ENCODE results near the gene SAMD11. TPM values are rescaled to one million over a fixed set of nuclear protein-coding genes. Genes with fewer than 3 reads are reported as not detected.

The SAMD11 gene
- total RNA-seq, 1 donor from 2014 or later = 33.9 TPM

DNA sequence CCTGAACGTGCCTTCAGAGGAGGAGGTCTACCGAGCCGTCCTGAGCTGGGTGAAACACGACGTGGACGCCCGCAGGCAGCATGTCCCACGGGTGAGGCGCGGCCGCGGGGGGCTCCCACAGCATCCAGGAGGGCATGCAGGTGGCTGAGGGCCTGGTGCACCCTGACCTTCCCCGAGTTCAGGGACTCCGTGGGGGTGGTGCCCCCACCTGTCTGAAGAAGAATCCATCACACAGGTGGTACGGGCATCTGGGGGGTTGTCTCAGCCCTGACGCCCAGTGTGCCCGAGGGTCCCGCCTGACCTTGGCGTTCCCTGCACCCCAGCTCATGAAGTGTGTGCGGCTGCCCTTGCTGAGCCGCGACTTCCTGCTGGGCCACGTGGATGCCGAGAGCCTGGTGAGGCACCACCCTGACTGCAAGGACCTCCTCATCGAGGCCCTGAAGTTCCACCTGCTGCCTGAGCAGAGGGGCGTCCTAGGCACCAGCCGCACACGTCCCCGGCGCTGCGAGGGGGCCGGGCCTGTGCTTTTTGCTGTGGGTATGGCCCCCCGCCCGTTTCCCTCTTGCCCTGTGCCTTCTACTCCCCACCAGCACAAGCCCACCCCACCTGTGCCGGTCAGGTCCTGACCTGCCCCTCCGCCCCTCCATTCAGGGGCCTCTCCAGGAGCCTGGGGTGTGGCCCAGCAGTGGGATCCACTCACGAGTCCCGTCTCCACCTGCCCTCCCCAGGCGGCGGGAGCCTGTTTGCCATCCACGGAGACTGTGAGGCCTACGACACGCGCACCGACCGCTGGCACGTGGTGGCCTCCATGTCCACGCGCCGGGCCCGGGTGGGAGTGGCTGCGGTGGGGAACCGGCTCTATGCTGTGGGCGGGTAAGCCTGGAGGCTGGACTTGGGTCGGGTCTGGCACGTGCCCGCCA is 38.9 kb downstream of the SAMD11 start:
- peaks cover 45% of the 10 kb centered on the region for H3K4me1 ChIP-seq
- TF ChIP-seq POLR2A (IDR thresholded peaks at IDR 0.05) = no peak
- no peak for TF ChIP-seq POLR2AphosphoS5 (IDR thresholded peaks at IDR 0.05; ENCODE audit: insufficient read depth in 1 of 2, low read depth in 1 of 2)
- TF ChIP-seq, protein P1, sequence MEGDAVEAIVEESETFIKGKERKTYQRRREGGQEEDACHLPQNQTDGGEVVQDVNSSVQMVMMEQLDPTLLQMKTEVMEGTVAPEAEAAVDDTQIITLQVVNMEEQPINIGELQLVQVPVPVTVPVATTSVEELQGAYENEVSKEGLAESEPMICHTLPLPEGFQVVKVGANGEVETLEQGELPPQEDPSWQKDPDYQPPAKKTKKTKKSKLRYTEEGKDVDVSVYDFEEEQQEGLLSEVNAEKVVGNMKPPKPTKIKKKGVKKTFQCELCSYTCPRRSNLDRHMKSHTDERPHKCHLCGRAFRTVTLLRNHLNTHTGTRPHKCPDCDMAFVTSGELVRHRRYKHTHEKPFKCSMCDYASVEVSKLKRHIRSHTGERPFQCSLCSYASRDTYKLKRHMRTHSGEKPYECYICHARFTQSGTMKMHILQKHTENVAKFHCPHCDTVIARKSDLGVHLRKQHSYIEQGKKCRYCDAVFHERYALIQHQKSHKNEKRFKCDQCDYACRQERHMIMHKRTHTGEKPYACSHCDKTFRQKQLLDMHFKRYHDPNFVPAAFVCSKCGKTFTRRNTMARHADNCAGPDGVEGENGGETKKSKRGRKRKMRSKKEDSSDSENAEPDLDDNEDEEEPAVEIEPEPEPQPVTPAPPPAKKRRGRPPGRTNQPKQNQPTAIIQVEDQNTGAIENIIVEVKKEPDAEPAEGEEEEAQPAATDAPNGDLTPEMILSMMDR (IDR thresholded peaks at IDR 0.05) = no peak
- no peak overlapping the region for H3K4me3 ChIP-seq
- no peak overlapping the region for H3K27ac ChIP-seq
- intact Hi-C loops (cut with DNase I) = loop anchor here (5.0 kb wide), 1 partner anchor 55 kb away; no protein-coding TSS in a partner anchor
- DNase-seq (ENCODE audit: extremely low spot score in 2 of 2) = no peak
- H3K9me3 ChIP-seq = no peaks in the 10 kb centered on the region
- peaks cover 0 to 5% of the 10 kb centered on the region in 2 donors for H3K36me3 ChIP-seq
- no peaks in the 10 kb centered on the region for H3K27me3 ChIP-seq

DNA sequence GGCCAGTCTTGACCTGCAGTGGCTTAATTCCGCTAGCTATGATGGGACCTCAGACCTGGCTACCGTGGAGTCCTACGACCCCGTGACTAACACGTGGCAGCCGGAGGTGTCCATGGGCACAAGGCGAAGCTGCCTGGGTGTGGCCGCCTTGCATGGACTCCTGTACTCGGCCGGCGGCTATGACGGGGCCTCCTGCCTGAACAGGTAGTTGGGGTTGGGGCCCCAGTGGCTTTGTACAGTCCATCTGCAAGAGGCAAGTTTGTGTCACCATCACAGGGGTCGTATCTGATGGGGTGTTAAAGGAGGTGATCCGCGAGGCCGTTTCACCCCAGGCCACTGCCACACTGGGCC is 39.6 kb downstream of the SAMD11 start:
- H3K4me3 ChIP-seq = no peak overlapping the region
- H3K27ac ChIP-seq = no peak overlapping the region
- H3K27me3 ChIP-seq = no peaks in the 10 kb centered on the region
- intact Hi-C loops (cut with DNase I) = loop anchor here (5.0 kb wide), 1 partner anchor 56 kb away; no protein-coding TSS in a partner anchor
- no peaks in the 10 kb centered on the region for H3K9me3 ChIP-seq
- H3K36me3 ChIP-seq = peaks cover 0 to 5% of the 10 kb centered on the region in 2 donors
- TF ChIP-seq POLR2A (IDR thresholded peaks at IDR 0.05) (no peak), POLR2AphosphoS5 (IDR thresholded peaks at IDR 0.05; ENCODE audit: insufficient read depth in 1 of 2, low read depth in 1 of 2) (no peak)
- TF ChIP-seq, protein P1 (IDR thresholded peaks at IDR 0.05) = no peak
- DNase-seq (ENCODE audit: extremely low spot score in 2 of 2) = no peak
- peaks cover 43% of the 10 kb centered on the region for H3K4me1 ChIP-seq

DNA sequence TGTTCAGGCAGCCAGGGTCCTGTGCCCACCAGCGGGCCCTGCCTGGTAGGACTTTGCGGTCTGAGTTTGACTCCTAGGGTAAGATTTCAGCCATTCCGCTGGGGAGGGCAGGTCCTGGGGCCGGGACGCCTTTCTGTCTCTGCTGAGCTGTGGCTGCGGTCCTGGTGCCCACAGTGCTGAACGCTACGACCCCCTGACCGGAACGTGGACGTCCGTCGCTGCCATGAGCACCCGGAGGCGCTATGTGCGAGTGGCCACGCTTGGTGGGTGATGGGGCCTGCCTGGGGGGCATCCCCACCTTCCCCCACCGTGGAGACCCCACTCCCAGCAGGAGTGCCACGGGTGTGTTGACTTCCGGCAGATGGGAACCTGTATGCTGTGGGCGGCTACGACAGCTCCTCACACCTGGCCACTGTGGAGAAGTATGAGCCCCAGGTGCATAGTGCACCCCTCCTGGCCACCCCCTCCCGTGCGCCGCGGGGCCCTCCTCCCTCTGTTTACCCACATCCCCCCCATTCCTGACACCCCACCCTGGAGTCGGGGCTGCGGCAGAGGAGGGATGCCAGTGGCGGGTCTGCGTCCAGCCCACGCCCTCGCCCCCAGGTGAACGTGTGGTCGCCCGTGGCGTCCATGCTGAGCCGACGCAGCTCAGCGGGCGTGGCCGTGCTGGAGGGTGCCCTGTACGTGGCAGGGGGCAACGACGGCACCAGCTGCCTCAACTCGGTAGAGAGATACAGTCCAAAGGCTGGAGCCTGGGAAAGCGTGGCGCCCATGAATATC is 40.2 kb downstream of the SAMD11 start:
- Histone ChIP-seq H3K9me3 (no peaks in the 10 kb centered on the region), H3K4me1 (peaks cover 38% of the 10 kb centered on the region), H3K4me3 (no peak overlapping the region), H3K36me3 (peaks cover 0 to 5% of the 10 kb centered on the region in 2 donors), H3K27ac (no peak overlapping the region), H3K27me3 (no peaks in the 10 kb centered on the region)
- intact Hi-C loops (cut with DNase I) = loop anchor here (5.0 kb wide), 1 partner anchor 57 kb away; no protein-coding TSS in a partner anchor
- no peak for DNase-seq (ENCODE audit: extremely low spot score in 2 of 2)
- TF ChIP-seq, protein P1 (IDR thresholded peaks at IDR 0.05) = no peak
- no peak for TF ChIP-seq POLR2AphosphoS5 (IDR thresholded peaks at IDR 0.05; ENCODE audit: insufficient read depth in 1 of 2, low read depth in 1 of 2)
- TF ChIP-seq POLR2A (IDR thresholded peaks at IDR 0.05) = no peak

DNA sequence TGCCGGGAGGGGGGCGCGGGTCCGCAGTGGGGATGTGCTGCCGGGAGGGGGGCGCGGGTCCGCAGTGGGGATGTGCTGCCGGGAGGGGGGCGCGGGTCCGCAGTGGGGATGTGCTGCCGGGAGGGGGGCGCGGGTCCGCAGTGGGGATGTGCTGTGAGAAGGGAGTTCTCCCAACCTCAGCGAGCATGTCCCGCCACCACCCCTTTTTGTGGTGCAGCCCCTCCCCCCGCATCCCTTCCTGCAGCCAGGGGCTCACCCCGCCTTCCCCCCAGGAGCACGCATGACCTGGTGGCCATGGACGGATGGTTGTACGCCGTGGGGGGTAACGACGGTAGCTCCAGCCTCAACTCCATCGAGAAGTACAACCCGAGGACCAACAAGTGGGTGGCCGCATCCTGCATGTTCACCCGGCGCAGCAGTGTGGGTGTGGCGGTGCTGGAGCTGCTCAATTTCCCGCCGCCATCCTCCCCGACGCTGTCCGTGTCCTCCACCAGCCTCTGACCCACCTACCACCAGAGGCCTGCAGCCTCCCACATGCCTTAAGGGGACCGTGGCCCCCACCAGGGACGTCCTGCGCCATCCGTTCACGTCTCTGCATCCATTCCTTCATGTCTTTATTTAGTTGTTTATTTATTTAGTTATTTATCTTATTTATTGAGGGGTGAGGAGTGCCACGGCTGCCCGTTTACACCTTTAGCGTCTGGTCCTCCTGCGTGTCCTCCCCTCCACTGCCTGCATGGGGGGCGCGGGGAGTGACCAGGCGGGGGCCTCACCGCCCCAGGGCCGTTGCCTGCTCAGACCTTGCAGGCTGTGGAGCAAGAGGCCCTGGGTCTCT is 41.2 kb downstream of the SAMD11 start:
- H3K4me1 ChIP-seq = peaks cover 33% of the 10 kb centered on the region
- H3K27ac ChIP-seq = no peak overlapping the region
- no peaks in the 10 kb centered on the region for H3K27me3 ChIP-seq
- no peak for DNase-seq (ENCODE audit: extremely low spot score in 2 of 2)
- no peak overlapping the region for H3K4me3 ChIP-seq
- intact Hi-C loops (cut with DNase I) = loop anchor here (5.0 kb wide), 1 partner anchor 58 kb away; no protein-coding TSS in a partner anchor
- TF ChIP-seq POLR2A (IDR thresholded peaks at IDR 0.05) (no peak), POLR2AphosphoS5 (IDR thresholded peaks at IDR 0.05; ENCODE audit: insufficient read depth in 1 of 2, low read depth in 1 of 2) (no peak)
- TF ChIP-seq, protein P1 (IDR thresholded peaks at IDR 0.05) = no peak
- peaks cover 0 to 5% of the 10 kb centered on the region in 2 donors for H3K36me3 ChIP-seq
- H3K9me3 ChIP-seq = no peaks in the 10 kb centered on the region
